Cardiac muscle cell (in vitro differentiated cells and primary cell): Measurements from ENCODE around the gene GSTK1. TPM values are rescaled to one million over a fixed set of nuclear protein-coding genes. Genes with fewer than 3 reads are reported as not detected.

Source experiments
- DNase-seq, 2 donors: peaks; one replicate each; pipeline versions ENCODE4 v3.0.0 to v3.0.0-alpha.2; 2010 to 2017; ENCODE audit warnings: low read depth in 1 of 2, low spot score in 1 of 2
- H3K27ac ChIP-seq: fragments of 200-600 bp; sonication (generic); 2 replicates; pipeline ENCODE4 v1.5.1; 2016
- H3K27me3 ChIP-seq: fragments of 200-600 bp; sonication (generic); 2 replicates; pipeline ENCODE4 v1.6.0; 2016; ENCODE audit warnings: control low read depth
- H3K36me3 ChIP-seq: fragments of 200-600 bp; sonication (generic); 2 replicates; pipeline ENCODE4 v1.5.1; 2016; ENCODE audit warnings: control low read depth
- H3K4me1 ChIP-seq: fragments of 200-600 bp; sonication (generic); 2 replicates; pipeline ENCODE4 v1.8.1; 2017; ENCODE audit warnings: low read depth, mild to moderate bottlenecking, mixed run types
- H3K4me3 ChIP-seq: fragments of 200-600 bp; sonication (generic); 2 replicates; pipeline ENCODE4 v1.5.1; 2016; ENCODE audit warnings: mild to moderate bottlenecking
- H3K9me3 ChIP-seq: fragments of 200-600 bp; sonication (generic); 2 replicates; pipeline ENCODE4 v1.5.1; 2017; ENCODE audit warnings: low read depth, mild to moderate bottlenecking, control low read depth
- polyA plus RNA-seq: library from polyadenylated mRNA; unstranded; fragments of >200 nt; fragmentation: Nextera tagmentation; extraction: Ambion mirVana; gene quantifications from 2 replicates; pipeline ENCODE4 v1.2.1, GENCODE V29; 2016
- total RNA-seq: library from RNA; depleted of rRNA; stranded (reverse); fragments of >200 nt; gene quantifications from 2 replicates; pipeline ENCODE4 v1.2.3, GENCODE V29; 2016
- TF ChIP-seq, protein P1 (sequence below): IDR thresholded peaks from 2 replicates; pipeline ENCODE4 v1.5.1; 2012; ENCODE audit warnings: low read depth, mild to moderate bottlenecking, low read length

Gene GSTK1
- total and polyA plus RNA-seq, 2 experiments from 2014 or later: 218 to 248 TPM

DNA sequence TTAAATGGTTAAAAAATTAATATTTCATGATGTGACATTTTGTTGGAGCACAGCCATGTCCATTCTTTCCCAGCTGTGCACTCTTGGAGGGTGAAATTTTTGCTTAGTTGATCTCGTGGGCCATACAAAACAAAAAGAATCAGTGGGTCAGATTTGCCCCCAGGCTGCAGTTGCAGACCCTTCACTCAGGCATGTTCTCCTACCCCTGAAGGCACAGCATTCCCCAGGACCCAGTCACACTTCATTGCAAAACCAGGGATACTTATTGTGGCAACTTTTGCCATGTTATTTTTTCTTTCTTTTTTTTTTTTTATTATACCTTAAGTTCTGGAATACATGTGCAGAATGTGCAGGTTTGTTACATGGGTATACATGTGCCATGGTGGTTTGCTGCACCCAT, 35.4 kb upstream of the GSTK1 start:
- no peak for DNase-seq
- TF ChIP-seq, protein P1, sequence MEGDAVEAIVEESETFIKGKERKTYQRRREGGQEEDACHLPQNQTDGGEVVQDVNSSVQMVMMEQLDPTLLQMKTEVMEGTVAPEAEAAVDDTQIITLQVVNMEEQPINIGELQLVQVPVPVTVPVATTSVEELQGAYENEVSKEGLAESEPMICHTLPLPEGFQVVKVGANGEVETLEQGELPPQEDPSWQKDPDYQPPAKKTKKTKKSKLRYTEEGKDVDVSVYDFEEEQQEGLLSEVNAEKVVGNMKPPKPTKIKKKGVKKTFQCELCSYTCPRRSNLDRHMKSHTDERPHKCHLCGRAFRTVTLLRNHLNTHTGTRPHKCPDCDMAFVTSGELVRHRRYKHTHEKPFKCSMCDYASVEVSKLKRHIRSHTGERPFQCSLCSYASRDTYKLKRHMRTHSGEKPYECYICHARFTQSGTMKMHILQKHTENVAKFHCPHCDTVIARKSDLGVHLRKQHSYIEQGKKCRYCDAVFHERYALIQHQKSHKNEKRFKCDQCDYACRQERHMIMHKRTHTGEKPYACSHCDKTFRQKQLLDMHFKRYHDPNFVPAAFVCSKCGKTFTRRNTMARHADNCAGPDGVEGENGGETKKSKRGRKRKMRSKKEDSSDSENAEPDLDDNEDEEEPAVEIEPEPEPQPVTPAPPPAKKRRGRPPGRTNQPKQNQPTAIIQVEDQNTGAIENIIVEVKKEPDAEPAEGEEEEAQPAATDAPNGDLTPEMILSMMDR: no peak
- Histone ChIP-seq H3K36me3 (no peaks in the 10 kb centered on the region), H3K27me3 (peaks cover under 1% of the 10 kb centered on the region), H3K4me3 (no peak overlapping the region), H3K27ac (no peak overlapping the region), H3K9me3 (no peaks in the 10 kb centered on the region), H3K4me1 (no peaks in the 10 kb centered on the region)

DNA sequence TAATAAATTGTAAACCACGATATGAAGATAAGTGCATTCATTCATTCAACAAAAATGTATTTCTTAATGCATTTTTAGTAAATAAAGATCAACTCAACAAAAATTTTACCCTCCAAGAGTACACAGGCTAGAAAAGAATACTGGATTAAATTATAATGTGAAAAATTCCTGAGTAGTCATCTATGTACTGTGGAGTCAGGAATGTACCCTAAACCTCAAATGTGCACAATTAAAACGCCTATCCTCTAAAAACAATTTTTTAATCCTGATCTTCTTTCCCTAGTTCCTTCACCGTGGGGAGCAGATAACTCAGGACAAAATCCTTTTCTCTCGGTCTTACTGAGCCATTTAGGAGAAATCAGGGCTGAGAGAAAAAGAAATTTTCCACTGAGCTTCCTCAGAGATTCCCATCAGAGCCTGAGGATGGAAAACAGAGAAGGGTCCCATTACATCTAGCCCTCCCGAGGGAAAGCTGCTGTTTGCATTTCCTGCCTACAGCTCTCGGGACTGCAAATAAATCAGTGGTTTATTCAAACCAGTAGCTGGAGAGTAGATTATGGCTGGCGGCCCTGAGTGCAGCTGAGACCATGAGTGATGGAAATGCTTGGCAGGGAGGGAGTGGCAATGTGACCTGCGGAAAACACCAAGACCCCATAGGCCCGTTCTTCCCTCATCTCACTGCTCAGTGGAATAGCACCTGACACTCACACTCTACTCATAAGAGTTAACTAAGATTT, 34.0 kb upstream of the GSTK1 start:
- no peak overlapping the region for H3K27ac ChIP-seq
- peak in 1 of 2 donors; percentile 30 for DNase-seq

DNA sequence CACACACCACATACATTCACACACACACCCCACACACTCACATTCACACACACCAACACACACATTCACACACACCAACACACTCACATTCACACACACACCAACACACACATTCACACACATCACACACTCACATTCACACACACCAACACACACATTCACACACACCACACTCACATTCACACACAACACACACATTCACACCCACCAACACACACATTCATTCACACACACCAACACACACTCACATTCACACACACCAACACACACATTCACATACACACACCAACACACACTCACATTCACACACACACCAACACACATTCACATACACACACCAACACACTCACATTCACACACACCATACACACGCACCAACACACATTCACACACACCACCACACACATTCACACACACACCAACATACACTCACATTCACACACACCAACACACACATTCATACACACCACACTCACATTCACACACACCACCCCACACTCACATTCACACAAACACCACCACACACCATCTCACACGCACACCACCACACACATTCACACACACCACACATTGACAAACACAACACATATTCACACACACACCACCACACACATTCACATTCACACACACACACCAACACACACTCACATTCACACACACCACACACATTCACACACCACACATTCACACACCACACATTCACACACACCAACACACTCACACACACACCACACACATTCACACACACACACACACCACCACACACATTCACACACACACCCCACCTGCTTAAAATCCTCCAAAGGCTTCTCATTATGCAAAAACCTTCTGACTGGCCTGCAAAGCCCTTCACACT, 32.4 kb upstream of the GSTK1 start:
- DNase-seq: no peak
- TF ChIP-seq, protein P1: no peak
- no peaks in the 10 kb centered on the region for H3K27me3 ChIP-seq
- H3K4me3 ChIP-seq: no peak overlapping the region
- no peak overlapping the region for H3K27ac ChIP-seq
- no peaks in the 10 kb centered on the region for H3K9me3 ChIP-seq
- H3K4me1 ChIP-seq: no peaks in the 10 kb centered on the region
- H3K36me3 ChIP-seq: no peaks in the 10 kb centered on the region

More for the DNA sequence above, 34.0 kb upstream of the GSTK1 start:
- Histone ChIP-seq H3K9me3 (no peaks in the 10 kb centered on the region), H3K4me1 (no peaks in the 10 kb centered on the region), H3K4me3 (no peak overlapping the region), H3K36me3 (no peaks in the 10 kb centered on the region), H3K27me3 (no peaks in the 10 kb centered on the region)
- TF ChIP-seq, protein P1: no peak

DNA sequence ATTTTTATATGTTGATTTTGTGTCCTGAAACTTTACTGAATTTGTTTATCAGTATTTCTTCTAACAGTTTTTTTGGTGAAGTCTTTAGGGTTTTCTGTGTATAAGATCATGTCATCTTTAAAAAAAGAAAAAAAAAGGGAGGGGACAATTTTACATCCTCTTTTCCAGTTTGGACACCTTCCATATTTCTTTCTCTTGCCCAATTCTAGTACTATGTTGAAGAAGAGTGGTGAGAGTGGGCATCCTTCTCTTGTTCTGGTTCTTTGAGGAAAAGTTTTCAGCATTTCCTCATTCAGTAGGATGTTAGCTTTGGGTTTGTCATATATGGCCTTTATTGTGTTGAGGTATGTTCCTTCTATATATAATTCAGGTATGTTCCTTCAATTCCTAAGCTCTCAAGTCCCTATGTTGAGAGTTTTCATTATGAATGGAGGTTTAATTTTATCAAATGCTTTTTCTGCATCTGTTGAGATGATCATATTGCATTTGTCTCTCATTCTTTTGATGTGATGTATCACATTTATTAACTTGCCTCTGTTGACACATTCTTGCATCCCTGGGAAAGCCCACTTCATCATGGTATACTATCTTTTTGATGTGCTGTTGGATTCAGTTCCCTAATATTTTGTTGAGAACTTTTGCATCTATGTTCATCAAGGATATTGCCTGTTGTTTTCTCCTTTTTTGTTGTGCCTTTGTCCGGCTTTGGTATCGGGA, 29.3 kb upstream of the GSTK1 start:
- Histone ChIP-seq H3K9me3 (no peaks in the 10 kb centered on the region), H3K36me3 (no peaks in the 10 kb centered on the region), H3K27me3 (no peaks in the 10 kb centered on the region), H3K27ac (no peak overlapping the region), H3K4me1 (no peaks in the 10 kb centered on the region), H3K4me3 (no peak overlapping the region)
- no peak for DNase-seq
- TF ChIP-seq, protein P1: no peak

DNA sequence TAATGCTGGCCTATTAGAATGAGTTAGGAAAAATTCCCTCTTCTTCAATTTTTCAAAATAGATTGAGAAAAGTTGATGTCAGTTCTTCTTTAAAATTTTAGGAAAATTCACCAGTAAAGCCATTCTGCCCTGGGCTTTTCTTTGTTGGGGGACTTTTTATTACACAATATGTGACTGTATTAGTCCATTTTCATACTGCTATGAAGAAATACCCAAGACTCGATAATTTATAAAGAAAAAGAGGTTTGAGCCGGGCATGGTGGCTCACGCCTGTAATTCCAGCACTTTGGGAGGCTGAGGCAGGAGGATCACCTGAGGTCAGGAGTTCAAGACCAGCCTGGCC, 28.7 kb upstream of the GSTK1 start:
- H3K36me3 ChIP-seq: no peaks in the 10 kb centered on the region
- H3K27me3 ChIP-seq: no peaks in the 10 kb centered on the region
- H3K4me3 ChIP-seq: no peak overlapping the region
- TF ChIP-seq, protein P1: no peak
- no peak for DNase-seq
- no peaks in the 10 kb centered on the region for H3K4me1 ChIP-seq
- H3K9me3 ChIP-seq: no peaks in the 10 kb centered on the region
- no peak overlapping the region for H3K27ac ChIP-seq
